Astrocyte (in vitro differentiated cells and primary cell): ENCODE data around the gene SAMD7. TPM values are rescaled to one million over a fixed set of nuclear protein-coding genes. Genes with fewer than 3 reads are reported as not detected.

Experiments used
- DNase-seq: peaks from one replicate; pipeline ENCODE4 v3.0.0-alpha.2; 2010; ENCODE audit warnings: low read depth
- FAIRE-seq: peaks from 2 replicates; lab custom pipeline; 2011; peaks lifted over from hg19 to GRCh38; lab: Jason Lieb, UNC
- H2AFZ ChIP-seq: 2 replicates; pipeline ENCODE4 v1.6.0; 2012; ENCODE audit warnings: low read depth, low read length, inconsistent platforms
- H3K27ac ChIP-seq: 2 replicates; pipeline ENCODE4 v1.5.1; 2011; ENCODE audit warnings: low read depth, low read length, inconsistent platforms
- H3K27me3 ChIP-seq: 2 replicates; pipeline ENCODE4 v1.6.0; 2011; ENCODE audit warnings: low read length, inconsistent platforms; ENCODE audit not compliant: insufficient read depth
- H3K36me3 ChIP-seq: 2 replicates; pipeline ENCODE4 v1.5.1; 2011; ENCODE audit warnings: low read length, inconsistent platforms; ENCODE audit not compliant: insufficient read depth
- H3K4me1 ChIP-seq: 2 replicates; pipeline ENCODE4 v1.5.1; 2011; ENCODE audit warnings: low read length, inconsistent platforms; ENCODE audit not compliant: insufficient read depth
- H3K4me2 ChIP-seq: 2 replicates; pipeline ENCODE4 v1.6.0; 2012; ENCODE audit warnings: low read length, inconsistent platforms
- H3K4me3 ChIP-seq: 2 replicates; pipeline ENCODE4 v1.5.1; 2011; ENCODE audit warnings: low read depth, mild to moderate bottlenecking, low read length, inconsistent platforms; ENCODE audit not compliant: insufficient read depth
- H3K79me2 ChIP-seq: 2 replicates; pipeline ENCODE4 v1.6.0; 2012; ENCODE audit warnings: mild to moderate bottlenecking, low read length, inconsistent platforms; ENCODE audit not compliant: insufficient read depth
- H3K9ac ChIP-seq: 2 replicates; pipeline ENCODE4 v1.6.0; 2012; ENCODE audit warnings: mild to moderate bottlenecking, low read length, inconsistent platforms
- H3K9me3 ChIP-seq: 2 replicates; pipeline ENCODE4 v1.5.1; 2012; ENCODE audit warnings: low read depth, mild to moderate bottlenecking, low read length, inconsistent platforms; ENCODE audit not compliant: insufficient read depth
- H4K20me1 ChIP-seq: 2 replicates; pipeline ENCODE4 v1.6.0; 2012; ENCODE audit warnings: low read length, inconsistent platforms; ENCODE audit not compliant: insufficient read depth
- H3K27ac Mint-ChIP-seq: one replicate; pipeline ENCODE4 v1.8.0; 2021; ENCODE audit warnings: mild to moderate bottlenecking, mixed read lengths; ENCODE audit not compliant: unreplicated experiment
- H3K27me3 Mint-ChIP-seq: one replicate; pipeline ENCODE4 v1.8.0; 2021; ENCODE audit warnings: low read depth, mixed read lengths; ENCODE audit not compliant: unreplicated experiment
- H3K36me3 Mint-ChIP-seq: one replicate; pipeline ENCODE4 v1.8.0; 2021; ENCODE audit warnings: low read depth, mixed read lengths; ENCODE audit not compliant: unreplicated experiment
- H3K4me1 Mint-ChIP-seq: one replicate; pipeline ENCODE4 v1.8.0; 2021; ENCODE audit warnings: low read depth, mixed read lengths; ENCODE audit not compliant: unreplicated experiment
- H3K4me3 Mint-ChIP-seq: one replicate; pipeline ENCODE4 v1.8.0; 2021; ENCODE audit warnings: mild to moderate bottlenecking, moderate library complexity, mixed read lengths; ENCODE audit not compliant: unreplicated experiment
- H3K9me3 Mint-ChIP-seq: one replicate; pipeline ENCODE4 v1.8.0; 2021; ENCODE audit warnings: mild to moderate bottlenecking, mixed read lengths; ENCODE audit not compliant: unreplicated experiment
- CTCF ChIP-seq: IDR thresholded peaks from 2 replicates; pipeline ENCODE4 v1.5.1; 2011; ENCODE audit warnings: low read depth, mild to moderate bottlenecking, inconsistent platforms, low read length, moderate library complexity; ENCODE audit not compliant: insufficient read depth
- EZH2 ChIP-seq: IDR thresholded peaks from 2 replicates; pipeline ENCODE4 v1.6.1; 2012; ENCODE audit warnings: mild to moderate bottlenecking, low read length, inconsistent platforms; ENCODE audit not compliant: insufficient read depth
- total RNA-seq: library from RNA; stranded (reverse); gene quantifications from 2 replicates; pipeline ENCODE4 v1.2.1, GENCODE V29; 2021

Gene SAMD7
- total RNA-seq, 1 donor from 2014 or later, result not detected

- Histone ChIP-seq H3K9ac (no peak overlapping the region), H3K4me2 (no peak overlapping the region), H3K36me3 (no peaks in the 10 kb centered on the region), H3K9me3 (no peaks in the 10 kb centered on the region), H3K27ac (no peak overlapping the region), H2AFZ (no peak overlapping the region), H3K27me3 (no peaks in the 10 kb centered on the region), H3K4me1 (no peaks in the 10 kb centered on the region), H4K20me1 (no peaks in the 10 kb centered on the region), H3K79me2 (no peaks in the 10 kb centered on the region), H3K4me3 (no peak overlapping the region)
- DNase-seq (peak; percentile 57), FAIRE-seq (no peak)
- TF ChIP-seq EZH2 (no peak), CTCF (no peak)
- no peak overlapping the region for H3K4me3 Mint-ChIP-seq
- H3K9me3 Mint-ChIP-seq, result no peaks in the 10 kb centered on the region
- peak overlapping the region; percentile 10 for H3K27ac Mint-ChIP-seq
- H3K4me1 Mint-ChIP-seq, result peaks cover 11% of the 10 kb centered on the region
- H3K36me3 Mint-ChIP-seq, result no peaks in the 10 kb centered on the region
- H3K27me3 Mint-ChIP-seq, result no peaks in the 10 kb centered on the region
These were observed 42.2 kb downstream of the SAMD7 start for GRCh38 chr3:169953462-169954141.

- no peak overlapping the region for H3K4me2 ChIP-seq
- Mint-ChIP-seq H3K36me3 (no peaks in the 10 kb centered on the region), H3K27me3 (peaks cover 3% of the 10 kb centered on the region), H3K4me1 (peaks cover 11% of the 10 kb centered on the region), H3K27ac (no peak overlapping the region), H3K9me3 (no peaks in the 10 kb centered on the region), H3K4me3 (no peak overlapping the region)
- FAIRE-seq (no peak), DNase-seq (no peak)
- H3K27ac ChIP-seq, result no peak overlapping the region
- no peak overlapping the region for H3K4me3 ChIP-seq
- H3K4me1 ChIP-seq, result no peaks in the 10 kb centered on the region
- no peaks in the 10 kb centered on the region for H4K20me1 ChIP-seq
- H3K9ac ChIP-seq, result no peak overlapping the region
- no peak for TF ChIP-seq CTCF
- no peak for TF ChIP-seq EZH2
- H3K36me3 ChIP-seq, result no peaks in the 10 kb centered on the region
- H3K27me3 ChIP-seq, result no peaks in the 10 kb centered on the region
- H2AFZ ChIP-seq, result no peak overlapping the region
- H3K9me3 ChIP-seq, result no peaks in the 10 kb centered on the region
- no peaks in the 10 kb centered on the region for H3K79me2 ChIP-seq
These were observed 42.9 kb downstream of the SAMD7 start for GRCh38 chr3:169954142-169954756.

- Mint-ChIP-seq H3K4me1 (peaks cover 11% of the 10 kb centered on the region), H3K27me3 (peaks cover 7% of the 10 kb centered on the region), H3K36me3 (no peaks in the 10 kb centered on the region), H3K27ac (no peak overlapping the region), H3K9me3 (no peaks in the 10 kb centered on the region), H3K4me3 (no peak overlapping the region)
- H3K4me2 ChIP-seq, result no peak overlapping the region
- H3K4me3 ChIP-seq, result no peak overlapping the region
- DNase-seq (no peak), FAIRE-seq (no peak)
- H3K9me3 ChIP-seq, result no peaks in the 10 kb centered on the region
- H3K27ac ChIP-seq, result no peak overlapping the region
- H3K4me1 ChIP-seq, result no peaks in the 10 kb centered on the region
- H4K20me1 ChIP-seq, result no peaks in the 10 kb centered on the region
- no peaks in the 10 kb centered on the region for H3K36me3 ChIP-seq
- no peak for TF ChIP-seq CTCF
- no peak for TF ChIP-seq EZH2
- no peak overlapping the region for H3K9ac ChIP-seq
- H3K79me2 ChIP-seq, result no peaks in the 10 kb centered on the region
- H3K27me3 ChIP-seq, result peaks cover 4% of the 10 kb centered on the region
- no peak overlapping the region for H2AFZ ChIP-seq
These were observed 44.0 kb downstream of the SAMD7 start for GRCh38 chr3:169955406-169955805.
